ENCODE results near the gene RHOU.
"Not testable (repeated sequence)": the region's sequence is repeated elsewhere in the genome, so short reads cannot be mapped to it uniquely, and the experiment has no call there.

Gene RHOU

DNA sequence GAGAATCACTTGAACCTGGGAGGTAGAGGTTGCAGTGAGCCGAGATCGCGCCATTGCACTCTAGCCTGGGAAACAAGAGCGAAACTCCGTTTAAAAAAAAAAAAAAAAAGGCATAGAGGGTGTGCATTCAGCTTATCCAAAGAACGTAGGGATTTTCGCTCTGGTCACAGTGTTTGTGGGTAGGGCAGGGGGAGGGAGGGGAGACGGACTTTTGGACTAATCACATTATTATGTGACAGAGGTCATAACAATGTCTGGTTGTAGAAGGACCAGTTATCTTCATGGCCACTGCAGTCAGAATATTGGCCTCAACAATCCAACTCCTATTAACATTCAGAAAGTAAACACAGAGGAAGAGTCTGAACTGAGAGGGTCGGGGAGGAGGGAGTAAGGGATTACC is 25.7 kb downstream of the RHOU start:
- no peak for DNase-seq (ENCODE audit: low read depth)

DNA sequence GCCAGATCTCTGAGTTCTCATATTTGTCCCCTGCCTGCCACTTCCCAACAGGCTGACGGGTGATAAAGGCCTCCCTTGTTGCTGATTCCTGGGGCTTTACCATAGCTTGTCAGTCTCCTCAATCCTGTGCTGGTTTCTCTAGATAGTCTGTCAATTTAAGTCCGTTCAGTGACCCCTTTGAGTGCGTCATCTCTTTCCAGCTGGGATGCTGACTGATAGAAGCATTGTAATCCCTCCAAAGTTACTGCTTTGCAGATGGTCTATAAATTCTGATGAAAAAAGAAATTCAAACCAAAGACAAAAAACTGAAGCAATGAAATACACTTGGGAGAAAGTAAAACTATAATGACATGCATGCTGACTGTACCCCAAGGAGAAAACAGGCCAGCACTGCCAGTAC is 28.3 kb downstream of the RHOU start:
- no peak for DNase-seq (ENCODE audit: low read depth)

DNA sequence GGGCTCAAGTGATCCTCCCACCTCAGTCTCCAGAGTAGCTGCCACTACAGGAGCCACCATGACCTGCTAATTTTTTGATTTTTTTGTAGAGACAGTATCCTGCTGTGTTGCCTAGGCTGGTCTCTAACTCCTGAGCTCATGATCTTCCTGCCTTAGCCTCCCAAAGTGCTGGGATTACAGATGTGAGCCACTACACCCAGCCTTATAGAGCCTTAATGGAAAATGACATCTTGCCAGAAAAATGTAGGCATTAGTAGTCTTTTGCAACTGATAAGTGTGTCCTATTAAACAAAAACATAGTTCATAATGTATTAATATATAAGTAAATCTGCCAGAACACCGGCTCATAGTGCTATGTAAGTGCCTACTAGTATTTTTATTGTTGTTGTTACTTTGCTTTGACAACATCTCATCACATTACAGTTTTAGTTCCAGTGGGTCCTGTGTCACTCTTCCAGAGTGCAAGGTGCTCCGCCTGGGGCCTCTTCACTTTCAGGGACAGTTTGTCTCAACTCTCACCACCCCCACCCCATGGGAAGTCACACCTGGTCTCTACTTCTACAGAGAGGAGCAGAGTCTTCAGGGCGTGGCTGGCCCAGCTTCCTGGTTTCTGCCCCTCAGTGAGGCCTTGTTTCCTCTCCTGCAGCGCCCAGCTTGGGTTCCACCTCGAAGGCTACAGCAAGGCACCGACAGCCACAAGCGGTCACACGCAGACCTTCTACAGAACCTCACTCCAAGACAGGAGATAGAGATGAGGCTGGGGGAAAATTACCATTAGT is 30.1 kb downstream of the RHOU start:
- DNase-seq (ENCODE audit: low read depth): no peak

DNA sequence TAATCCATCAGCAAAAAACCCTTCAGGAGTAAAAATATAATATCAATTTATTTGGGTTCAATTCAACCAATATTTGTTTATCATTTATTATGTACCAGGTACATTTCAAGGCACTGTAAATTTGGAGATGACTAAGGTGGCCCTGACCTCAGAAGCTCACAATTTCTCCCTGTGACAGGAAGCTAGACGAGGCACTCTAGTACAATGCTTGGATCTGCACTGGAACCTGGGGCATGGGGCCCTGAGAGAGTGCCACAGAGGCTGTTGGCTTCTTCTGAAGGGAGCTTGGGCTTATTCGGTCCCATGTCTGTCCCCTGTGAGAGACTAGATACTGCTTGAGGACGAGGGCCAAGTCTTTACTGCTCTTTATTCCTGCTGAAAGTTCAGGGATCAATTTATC is 31.5 kb downstream of the RHOU start:
- DNase-seq (ENCODE audit: low read depth): no peak

DNA sequence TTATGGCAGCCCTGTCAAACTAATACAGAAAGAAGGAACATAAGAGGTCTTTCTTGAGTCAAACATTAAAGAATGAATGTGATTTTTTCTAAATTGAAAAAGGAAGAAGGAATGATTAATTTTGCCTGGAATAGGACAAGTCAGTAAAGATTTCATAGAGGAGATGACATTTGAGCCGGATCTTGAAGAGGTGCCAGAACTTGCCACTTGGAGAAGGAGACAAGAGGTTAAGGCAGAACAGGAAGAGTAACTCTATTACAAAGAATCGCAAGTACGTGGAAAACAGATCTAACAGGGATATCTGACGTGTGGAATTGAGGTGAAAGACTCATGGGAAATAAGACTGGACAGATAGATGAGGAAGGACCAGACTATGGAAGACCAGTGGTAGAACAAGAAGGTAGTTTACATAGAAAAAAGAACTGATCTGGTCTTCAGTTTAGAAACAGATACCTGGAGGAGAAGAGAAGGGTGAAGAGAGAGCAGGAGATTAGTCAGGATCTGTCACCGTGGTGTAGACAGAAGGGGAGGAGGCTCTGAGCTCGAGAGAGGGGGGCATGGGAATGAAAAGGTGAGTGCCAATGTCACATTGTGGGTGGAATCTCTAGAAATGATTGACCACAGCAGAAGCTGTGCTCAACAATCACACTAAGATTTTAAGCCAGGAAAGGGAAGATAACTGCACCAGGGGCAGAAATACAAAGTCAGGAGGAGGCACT is 32.5 kb downstream of the RHOU start:
- DNase-seq (ENCODE audit: low read depth): no peak

DNA sequence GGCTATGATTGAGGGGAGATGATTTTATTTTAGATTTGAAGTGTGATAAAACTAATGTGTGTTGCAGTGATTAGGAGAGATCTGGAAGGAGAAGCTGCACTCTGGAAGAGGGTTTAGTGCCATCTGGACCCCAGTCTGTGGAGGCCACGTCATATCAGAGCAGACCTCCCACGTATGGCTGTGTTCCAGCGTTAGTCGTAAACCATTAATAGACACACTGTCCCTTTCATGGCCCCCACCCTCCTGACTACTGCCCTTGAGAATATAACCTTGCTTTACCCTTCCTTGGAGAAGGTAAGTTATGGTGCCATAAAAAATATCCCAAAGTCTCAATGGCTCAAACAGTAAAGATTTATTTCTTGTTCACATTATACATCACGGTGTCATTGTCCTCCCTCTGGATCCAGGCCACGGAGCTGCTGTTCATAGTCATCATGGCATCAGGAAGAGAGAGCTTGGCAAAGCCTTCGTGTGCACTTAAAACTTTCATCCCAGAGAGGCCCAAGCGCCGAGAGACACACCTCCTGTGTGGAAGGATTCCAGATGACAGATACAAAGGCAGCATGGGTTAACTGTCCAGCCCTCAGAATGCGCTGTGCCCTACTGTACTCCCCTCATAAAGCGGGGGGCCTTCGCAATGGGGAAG is 33.2 kb downstream of the RHOU start:
- DNase-seq (ENCODE audit: low read depth): no peak

DNA sequence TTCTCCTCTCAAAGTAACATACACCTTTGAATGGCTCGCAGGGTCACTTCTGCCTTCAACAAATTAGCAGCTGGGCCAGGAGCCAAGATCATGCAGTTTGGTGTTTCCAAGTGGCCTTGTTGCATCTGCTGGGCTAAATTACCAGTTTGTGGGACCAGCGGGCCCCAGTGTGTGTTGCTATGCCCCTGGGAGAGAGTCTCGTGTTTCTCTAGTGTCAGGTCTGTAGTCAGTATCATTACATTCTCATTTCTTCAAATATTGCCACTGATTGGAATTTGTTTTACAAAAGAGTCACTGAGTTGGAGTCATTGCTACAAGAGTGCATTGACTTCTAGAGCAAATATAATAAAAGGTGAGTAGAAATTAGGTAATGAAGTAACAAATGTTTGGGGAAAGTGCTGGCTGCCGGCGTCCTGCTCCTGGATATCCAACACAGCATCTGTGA is 35.5 kb downstream of the RHOU start:
- DNase-seq (ENCODE audit: low read depth): no peak

DNA sequence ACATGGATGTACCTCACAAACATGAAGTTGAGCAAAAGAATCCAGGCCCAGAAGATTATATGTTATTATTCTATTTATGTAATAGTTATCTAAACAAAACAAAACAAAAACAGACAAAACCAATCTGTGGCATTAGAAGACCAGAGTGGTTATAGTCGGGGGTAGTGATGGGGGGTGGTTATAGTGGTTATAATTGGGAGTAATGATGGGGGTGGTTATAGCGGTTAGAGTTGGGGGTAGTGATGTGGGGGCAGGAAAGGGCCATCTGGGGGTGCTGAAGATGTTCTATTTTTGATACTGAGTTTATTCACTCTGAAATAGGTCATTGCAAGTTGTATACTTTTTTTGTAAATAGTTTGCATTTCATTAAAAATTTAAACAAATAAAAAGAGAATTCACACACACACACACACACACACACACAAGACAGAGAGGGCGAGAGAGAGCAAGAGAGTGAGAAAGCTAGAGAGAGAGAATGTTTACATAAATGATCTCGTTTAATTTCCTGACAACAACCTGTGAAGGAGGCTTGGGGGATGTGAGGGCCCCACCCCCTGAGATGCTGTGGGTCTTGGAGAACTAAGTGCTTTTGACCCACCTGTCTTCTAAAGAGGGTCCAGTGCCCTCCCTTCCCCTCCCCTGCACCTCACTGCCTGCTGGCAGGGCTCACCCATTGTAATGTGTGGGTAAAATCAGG is 37.4 kb downstream of the RHOU start:
- no peak for DNase-seq (ENCODE audit: low read depth)

DNA sequence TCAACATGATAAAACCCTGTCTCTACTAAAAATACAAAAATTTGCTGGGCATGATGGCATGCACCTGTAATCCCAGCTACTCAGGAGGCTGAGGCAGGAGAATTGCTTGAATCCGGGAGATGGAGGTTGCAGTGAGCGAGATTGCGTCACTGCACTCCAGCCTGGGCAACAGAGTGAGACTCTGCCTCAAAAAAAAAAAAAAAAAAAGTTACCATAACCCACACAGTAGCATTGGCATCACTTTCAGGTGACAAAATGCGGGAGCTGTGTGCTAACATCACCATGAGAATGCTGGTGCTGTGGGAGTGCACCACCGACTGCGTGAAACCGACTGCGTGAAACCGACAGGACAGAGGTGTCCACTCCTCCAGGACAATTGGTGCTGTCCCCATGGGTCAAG is 40.7 kb downstream of the RHOU start:
- DNase-seq (ENCODE audit: low read depth): not testable (repeated sequence)

DNA sequence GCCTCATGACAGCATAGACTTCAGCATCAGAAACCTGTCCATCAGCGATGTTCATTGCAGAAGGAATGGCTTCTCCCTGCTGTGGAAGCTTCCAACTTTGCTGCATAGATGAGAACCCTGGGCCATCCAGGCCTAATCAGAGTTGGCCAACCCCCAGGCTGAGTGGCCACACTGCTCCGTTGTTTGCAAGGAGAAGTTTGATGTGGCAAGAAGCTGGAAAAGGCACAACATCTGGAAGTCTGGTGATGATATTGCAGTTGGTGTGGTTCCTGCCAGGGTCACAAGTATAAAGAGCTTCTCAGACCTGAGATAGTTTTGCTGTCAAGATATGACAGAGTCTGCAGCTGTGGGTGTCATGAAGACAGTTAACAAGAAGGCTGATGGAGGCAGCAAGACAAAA is 41.2 kb downstream of the RHOU start:
- no peak for DNase-seq (ENCODE audit: low read depth)

DNA sequence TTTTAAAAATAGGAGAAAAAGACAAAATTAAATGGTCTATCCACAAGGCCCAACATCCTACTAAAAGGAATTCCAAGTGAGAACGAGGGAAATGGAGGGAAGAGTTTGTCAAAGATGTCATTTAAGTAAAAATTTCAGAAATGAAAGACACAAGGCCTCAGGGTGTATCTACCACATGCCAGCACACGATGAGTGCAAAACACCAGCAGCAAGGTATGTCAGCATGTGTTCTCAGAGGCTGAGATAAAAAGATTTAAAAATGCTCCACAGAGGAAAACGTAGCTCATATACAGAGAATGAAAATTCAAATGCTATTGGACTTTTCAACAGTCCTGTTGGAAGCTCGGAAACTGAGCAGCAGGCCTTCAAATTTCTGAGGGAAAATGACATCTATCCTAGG is 42.0 kb downstream of the RHOU start:
- no peak for DNase-seq (ENCODE audit: low read depth)

DNA sequence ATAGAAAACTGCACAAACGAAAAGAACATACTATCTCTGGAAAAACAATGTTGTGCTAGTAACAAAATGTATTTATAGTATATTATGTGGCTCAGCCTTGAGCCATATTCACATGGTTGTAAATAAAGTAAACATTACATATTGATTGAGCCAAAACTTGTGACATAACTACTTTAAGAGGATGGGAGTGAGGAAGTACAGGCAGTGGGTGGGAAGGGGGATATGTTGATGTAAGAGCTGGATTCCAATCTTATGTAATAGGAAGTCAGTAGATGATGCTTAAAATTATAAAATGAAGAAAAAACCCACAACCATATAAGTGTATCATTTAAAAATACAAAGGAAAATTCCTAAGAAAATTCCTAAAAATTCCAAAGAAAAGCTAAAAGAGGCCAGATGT is 42.7 kb downstream of the RHOU start:
- no peak for DNase-seq (ENCODE audit: low read depth)

DNA sequence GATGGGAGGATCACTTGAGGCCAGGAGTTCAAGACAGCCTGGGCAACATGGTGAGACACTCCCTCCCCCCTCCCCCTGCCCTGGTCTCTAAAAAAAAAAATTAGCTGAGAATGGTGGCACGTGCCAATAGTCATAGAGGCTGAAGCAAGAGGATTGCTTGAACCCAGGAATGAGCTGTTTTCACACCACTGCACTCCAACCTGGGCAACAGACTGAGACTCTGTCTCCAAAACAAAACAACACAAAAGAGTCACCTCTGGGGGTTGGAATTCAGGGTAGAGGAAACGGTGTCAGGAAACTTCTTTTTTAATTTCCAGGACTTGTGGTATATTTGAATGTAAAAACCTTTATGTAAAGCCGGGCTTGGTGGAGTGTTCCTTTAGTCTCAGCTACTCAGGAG is 43.2 kb downstream of the RHOU start:
- DNase-seq (ENCODE audit: low read depth): no peak

DNA sequence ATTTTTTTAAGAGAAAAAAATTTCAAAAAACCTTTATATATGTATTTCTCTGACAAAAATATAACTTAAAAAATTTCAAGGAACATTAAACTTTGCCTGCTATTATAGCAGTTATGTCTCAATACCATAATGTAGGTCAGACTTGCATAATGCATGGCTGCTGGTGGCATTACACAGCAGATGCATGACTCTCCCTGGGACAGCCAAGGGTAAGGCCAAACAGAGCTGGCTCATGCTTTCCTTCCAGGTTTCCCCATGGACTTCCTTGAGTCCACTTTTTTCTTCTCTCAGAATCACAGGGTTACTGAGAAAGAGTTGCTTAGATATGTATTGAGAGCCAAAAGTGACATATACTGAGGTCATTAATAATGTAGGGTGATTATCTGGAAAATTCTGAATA is 43.7 kb downstream of the RHOU start:
- DNase-seq (ENCODE audit: low read depth): no peak

DNA sequence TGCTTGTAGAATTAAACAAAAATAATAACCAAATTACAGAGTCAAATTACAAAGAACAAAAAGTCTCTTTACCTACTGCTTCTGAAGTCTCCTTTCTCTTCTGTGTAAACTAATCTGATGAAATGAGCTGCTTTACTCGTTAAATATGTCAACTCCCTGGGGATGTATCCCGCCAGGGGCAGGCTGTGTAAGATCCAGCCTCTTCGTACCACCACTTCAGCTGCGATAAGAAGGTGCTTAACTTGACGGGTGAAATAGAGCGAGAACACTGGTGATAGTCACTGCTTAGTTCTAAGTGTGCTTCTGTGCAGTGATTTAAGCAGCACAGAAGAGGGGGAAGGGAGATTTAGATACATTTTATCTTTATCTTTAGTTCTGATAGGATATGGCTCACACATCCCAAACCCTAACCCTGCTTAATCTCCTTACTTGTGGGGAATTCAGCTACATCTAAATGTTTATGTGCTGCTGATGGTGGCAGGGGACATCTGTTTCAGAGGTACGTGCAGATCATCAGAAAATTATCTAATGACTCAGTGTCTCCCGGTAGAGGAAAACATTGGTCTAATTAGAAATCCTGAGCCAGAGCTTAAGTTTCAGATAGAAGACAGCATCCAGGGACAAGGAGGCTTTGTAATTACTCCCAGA is 46.0 kb downstream of the RHOU start:
- no peak for DNase-seq (ENCODE audit: low read depth)

DNA sequence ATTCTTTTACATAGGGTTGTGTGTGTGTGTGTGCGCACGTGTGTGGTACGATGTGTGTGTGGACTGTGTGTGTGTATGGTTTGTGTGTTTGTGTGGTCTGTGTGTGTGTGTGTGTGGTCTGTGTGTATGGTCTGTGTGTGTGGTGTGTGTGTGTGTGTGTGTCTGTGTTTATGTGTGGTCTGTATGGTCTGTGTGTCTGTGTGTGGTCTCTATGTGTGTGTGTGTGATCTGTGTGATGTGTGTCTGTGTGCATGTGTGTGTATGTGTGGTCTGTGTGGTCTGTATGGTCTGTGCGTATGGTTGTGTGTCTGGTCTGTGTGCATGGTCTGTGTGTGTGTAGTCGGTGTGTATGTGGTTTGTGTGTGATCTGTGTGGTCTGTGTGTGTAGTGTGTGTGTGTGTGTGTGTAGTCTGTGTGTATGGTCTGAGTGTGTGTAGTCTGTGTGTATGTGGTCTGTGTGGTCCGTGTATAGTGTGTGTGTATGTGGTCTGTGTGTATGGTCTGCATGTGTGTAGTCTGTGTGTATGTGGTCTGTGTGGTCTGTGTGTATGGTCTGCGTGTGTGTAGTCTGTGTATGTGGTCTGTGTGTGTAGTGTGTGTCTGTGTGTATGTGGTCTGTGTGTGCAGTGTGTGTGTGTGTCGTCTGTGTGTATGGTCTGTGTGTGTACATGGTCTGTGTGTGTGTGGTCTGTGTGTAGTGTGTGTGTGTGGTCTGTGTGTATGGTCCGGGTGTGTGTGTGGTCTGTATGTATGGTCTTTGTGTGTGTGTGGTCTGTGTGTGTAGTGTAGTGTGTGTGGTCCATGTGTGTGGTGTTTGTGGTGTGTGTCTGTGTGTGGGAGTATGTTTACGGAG is 46.8 kb downstream of the RHOU start:
- no peak for DNase-seq (ENCODE audit: low read depth)

DNA sequence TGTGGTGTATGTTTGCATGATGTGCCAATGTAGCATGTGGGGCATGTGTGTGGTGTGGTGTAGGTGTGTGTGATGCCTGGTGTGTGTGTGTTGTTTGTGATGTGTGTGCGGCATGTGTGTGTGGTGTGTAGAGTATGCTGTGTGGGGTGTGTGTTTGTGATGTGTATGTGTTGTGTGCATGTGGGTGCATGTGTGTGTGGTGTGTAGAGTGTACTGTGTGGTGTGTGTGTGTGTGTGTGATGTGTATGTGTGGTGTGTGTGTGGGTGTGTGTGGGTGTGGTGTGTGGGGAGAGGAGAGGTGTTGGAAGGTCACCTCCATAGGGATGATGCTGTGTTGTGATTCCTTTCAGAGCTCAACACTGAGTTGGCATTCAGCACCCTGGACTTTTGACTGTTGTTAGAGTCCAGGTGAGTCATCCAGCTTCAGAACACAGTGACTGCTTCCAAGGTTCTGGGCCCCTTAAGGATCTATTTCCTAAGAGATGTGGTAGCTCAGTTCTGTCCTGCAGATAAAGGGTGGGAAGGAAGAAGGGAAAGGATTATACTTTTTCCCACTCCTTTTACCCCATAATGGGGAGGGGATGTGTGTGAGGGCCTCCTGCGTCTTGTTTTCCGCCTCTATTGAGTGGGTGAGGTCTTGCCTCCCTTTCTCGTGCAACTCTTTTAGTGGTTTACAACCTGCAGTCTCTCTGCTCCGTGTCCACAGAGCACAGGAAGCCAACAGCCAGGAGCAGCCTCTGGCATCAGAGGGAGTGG is 47.6 kb downstream of the RHOU start:
- DNase-seq (ENCODE audit: low read depth): no peak

DNA sequence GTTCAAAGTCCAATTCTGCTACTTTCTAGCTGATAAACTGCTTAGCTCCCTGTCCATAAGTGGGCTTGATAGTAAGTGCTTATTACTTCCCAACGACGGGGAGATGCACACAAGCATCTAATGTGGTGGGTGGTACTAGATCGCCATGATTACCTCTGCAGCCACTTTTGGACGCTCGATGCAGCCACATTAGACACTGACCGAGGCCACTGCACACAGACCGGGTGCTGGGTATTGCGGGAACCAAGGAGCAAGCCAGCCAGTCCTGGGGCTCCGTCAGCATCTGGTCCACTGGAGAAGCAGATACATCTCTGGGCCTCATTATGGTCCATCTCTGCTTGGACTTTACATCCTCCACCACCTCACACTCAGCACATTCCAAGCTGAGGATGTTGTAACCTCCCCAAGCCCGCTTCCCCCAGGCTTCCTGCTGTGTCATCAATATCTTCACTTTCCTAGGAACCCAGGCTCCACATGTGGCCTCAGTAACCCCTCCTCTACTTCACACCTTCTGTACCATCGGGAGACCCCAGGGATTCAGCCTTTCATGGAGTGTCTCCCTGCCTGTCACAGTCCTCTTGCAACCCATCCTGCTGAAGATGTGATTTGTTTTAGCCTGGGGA is 48.2 kb downstream of the RHOU start:
- no peak for DNase-seq (ENCODE audit: low read depth)

DNA sequence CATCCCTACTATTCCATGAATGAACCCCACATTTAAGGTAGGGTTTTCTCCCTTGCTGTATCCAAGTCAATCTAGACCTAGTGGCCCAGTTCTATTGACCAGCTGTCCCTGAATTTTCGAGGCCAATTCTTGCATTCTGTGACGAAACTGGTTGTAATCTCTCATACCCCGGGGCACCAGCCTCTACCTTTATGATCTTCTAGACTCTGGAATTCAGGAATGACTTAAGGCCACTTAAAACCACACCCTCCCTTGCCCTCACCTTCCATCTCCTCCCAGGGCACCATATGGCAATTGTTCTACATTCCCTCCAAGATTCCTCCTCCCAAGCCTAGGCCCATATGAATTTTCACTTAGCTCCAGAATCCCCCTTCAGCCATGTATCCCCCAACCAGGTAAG is 48.9 kb downstream of the RHOU start:
- no peak for DNase-seq (ENCODE audit: low read depth)
